Central memory CD8-positive, alpha-beta T cell (primary cell): ENCODE measurements around the gene MECR.
A peak's percentile ranks its signal among the peaks of the same experiment; 100 is the strongest.

Source experiments
- ATAC-seq: fragments of 150-1000 bp; cut with Tn5 transposase; replicated peaks from 2 replicates; pipeline ENCODE4 v1.10.0; 2022; ENCODE audit warnings: mild to moderate bottlenecking, moderate FRiP score, moderate number of reproducible peaks; ENCODE audit not compliant: poor library complexity, severe bottlenecking; ENCODE audit errors: extremely low read depth
- DNase-seq, 2 donors: peaks; one replicate each; pipeline ENCODE4 v3.0.0; 2021; ENCODE audit warnings: low spot score in 2 of 2
- H3K27ac Mint-ChIP-seq: one replicate; pipeline ENCODE4 v1.8.0; 2022; ENCODE audit warnings: low read depth, mild to moderate bottlenecking, moderate library complexity, mixed read lengths
- H3K27me3 Mint-ChIP-seq: one replicate; pipeline ENCODE4 v1.8.0; 2022; ENCODE audit warnings: mixed read lengths
- H3K36me3 Mint-ChIP-seq: one replicate; pipeline ENCODE4 v1.8.0; 2022; ENCODE audit warnings: mild to moderate bottlenecking, moderate library complexity, mixed read lengths; ENCODE audit not compliant: insufficient read depth
- H3K4me1 Mint-ChIP-seq: one replicate; pipeline ENCODE4 v1.8.0; 2022; ENCODE audit warnings: mixed read lengths
- H3K4me3 Mint-ChIP-seq: one replicate; pipeline ENCODE4 v1.8.0; 2022; ENCODE audit warnings: mild to moderate bottlenecking, moderate library complexity, mixed read lengths
- H3K9me3 Mint-ChIP-seq: one replicate; pipeline ENCODE4 v1.8.0; 2022; ENCODE audit warnings: mixed read lengths

Gene MECR

GRCh38 chr1:29202053-29202452 lies 28.7 kb downstream of the MECR start:
- Mint-ChIP-seq H3K36me3 (peaks cover 4% of the 10 kb centered on the region), H3K4me3 (no peak overlapping the region), H3K4me1 (no peaks in the 10 kb centered on the region), H3K27ac (no peak overlapping the region), H3K27me3 (no peaks in the 10 kb centered on the region), H3K9me3 (no peaks in the 10 kb centered on the region)
- ATAC-seq (no peak), DNase-seq (no peak)

- Mint-ChIP-seq H3K36me3 (peaks cover 4% of the 10 kb centered on the region), H3K27me3 (no peaks in the 10 kb centered on the region), H3K4me3 (no peak overlapping the region), H3K4me1 (no peaks in the 10 kb centered on the region), H3K9me3 (no peaks in the 10 kb centered on the region), H3K27ac (no peak overlapping the region)
- DNase-seq, result no peak
- no peak for ATAC-seq
These were observed 29.1 kb downstream of the MECR start for GRCh38 chr1:29201595-29202051.

GRCh38 chr1:29200906-29201594 lies 29.7 kb downstream of the MECR start:
- no peak overlapping the region for H3K4me3 Mint-ChIP-seq
- H3K9me3 Mint-ChIP-seq, result no peaks in the 10 kb centered on the region
- ATAC-seq (no peak), DNase-seq (no peak)
- H3K36me3 Mint-ChIP-seq, result peaks cover 4% of the 10 kb centered on the region
- no peak overlapping the region for H3K27ac Mint-ChIP-seq
- H3K4me1 Mint-ChIP-seq, result no peaks in the 10 kb centered on the region
- no peaks in the 10 kb centered on the region for H3K27me3 Mint-ChIP-seq

GRCh38 chr1:29197993-29198392 lies 32.7 kb downstream of the MECR start:
- Mint-ChIP-seq H3K27ac (no peak overlapping the region), H3K4me1 (no peaks in the 10 kb centered on the region), H3K9me3 (no peaks in the 10 kb centered on the region), H3K36me3 (peaks cover 4% of the 10 kb centered on the region), H3K4me3 (no peak overlapping the region), H3K27me3 (no peaks in the 10 kb centered on the region)
- DNase-seq (no peak), ATAC-seq (no peak)

GRCh38 chr1:29197590-29197924 lies 33.2 kb downstream of the MECR start:
- DNase-seq (no peak), ATAC-seq (peak; percentile 67)
- H3K36me3 Mint-ChIP-seq, result peaks cover 4% of the 10 kb centered on the region
- H3K27me3 Mint-ChIP-seq, result no peaks in the 10 kb centered on the region
- H3K4me3 Mint-ChIP-seq, result no peak overlapping the region
- no peaks in the 10 kb centered on the region for H3K4me1 Mint-ChIP-seq
- no peaks in the 10 kb centered on the region for H3K9me3 Mint-ChIP-seq
- no peak overlapping the region for H3K27ac Mint-ChIP-seq

- no peak for DNase-seq
- no peaks in the 10 kb centered on the region for H3K9me3 Mint-ChIP-seq
- H3K4me1 Mint-ChIP-seq, result no peaks in the 10 kb centered on the region
- ATAC-seq, result no peak
- no peak overlapping the region for H3K27ac Mint-ChIP-seq
- H3K4me3 Mint-ChIP-seq, result no peak overlapping the region
- no peaks in the 10 kb centered on the region for H3K27me3 Mint-ChIP-seq
- H3K36me3 Mint-ChIP-seq, result peaks cover 4% of the 10 kb centered on the region
These were observed 33.7 kb downstream of the MECR start for GRCh38 chr1:29196863-29197589.

GRCh38 chr1:29195881-29196291 lies 34.8 kb downstream of the MECR start:
- ATAC-seq (no peak), DNase-seq (no peak)
- H3K36me3 Mint-ChIP-seq, result peaks cover 4% of the 10 kb centered on the region
- H3K9me3 Mint-ChIP-seq, result no peaks in the 10 kb centered on the region
- H3K4me1 Mint-ChIP-seq, result no peaks in the 10 kb centered on the region
- no peaks in the 10 kb centered on the region for H3K27me3 Mint-ChIP-seq
- H3K27ac Mint-ChIP-seq, result no peak overlapping the region
- no peak overlapping the region for H3K4me3 Mint-ChIP-seq

GRCh38 chr1:29193879-29194455 lies 36.8 kb downstream of the MECR start:
- ATAC-seq (no peak), DNase-seq (no peak)
- Mint-ChIP-seq H3K27me3 (no peaks in the 10 kb centered on the region), H3K9me3 (no peaks in the 10 kb centered on the region), H3K36me3 (peaks cover 2% of the 10 kb centered on the region), H3K27ac (no peak overlapping the region), H3K4me1 (no peaks in the 10 kb centered on the region), H3K4me3 (no peak overlapping the region)

GRCh38 chr1:29190718-29191117 lies 40.0 kb downstream of the MECR start:
- no peak for DNase-seq
- H3K9me3 Mint-ChIP-seq, result no peaks in the 10 kb centered on the region
- H3K4me1 Mint-ChIP-seq, result no peaks in the 10 kb centered on the region

GRCh38 chr1:29186707-29187106 lies 44.0 kb downstream of the MECR start:
- peaks cover 4% of the 10 kb centered on the region for H3K36me3 Mint-ChIP-seq
- DNase-seq, result no peak
- peaks cover 6% of the 10 kb centered on the region for H3K4me1 Mint-ChIP-seq
- no peaks in the 10 kb centered on the region for H3K9me3 Mint-ChIP-seq
- H3K27ac Mint-ChIP-seq, result no peak overlapping the region
- no peak for ATAC-seq
- no peak overlapping the region for H3K4me3 Mint-ChIP-seq
- no peaks in the 10 kb centered on the region for H3K27me3 Mint-ChIP-seq

More at GRCh38 chr1:29190718-29191117, 40.0 kb downstream of the MECR start:
- H3K4me3 Mint-ChIP-seq, result no peak overlapping the region
- H3K36me3 Mint-ChIP-seq, result peaks cover 2% of the 10 kb centered on the region
- ATAC-seq, result no peak
- no peaks in the 10 kb centered on the region for H3K27me3 Mint-ChIP-seq
- no peak overlapping the region for H3K27ac Mint-ChIP-seq

- no peak overlapping the region for H3K27ac Mint-ChIP-seq
- ATAC-seq (no peak), DNase-seq (no peak)
- no peaks in the 10 kb centered on the region for H3K27me3 Mint-ChIP-seq
- peaks cover 6% of the 10 kb centered on the region for H3K4me1 Mint-ChIP-seq
- H3K9me3 Mint-ChIP-seq, result no peaks in the 10 kb centered on the region
- peaks cover 8% of the 10 kb centered on the region for H3K36me3 Mint-ChIP-seq
- H3K4me3 Mint-ChIP-seq, result no peak overlapping the region
These were observed 44.5 kb downstream of the MECR start for GRCh38 chr1:29186252-29186651.

- ATAC-seq, result no peak
- Mint-ChIP-seq H3K4me3 (peak overlapping the region; percentile 85), H3K36me3 (peaks cover 23% of the 10 kb centered on the region), H3K27me3 (no peaks in the 10 kb centered on the region), H3K9me3 (no peaks in the 10 kb centered on the region), H3K4me1 (peaks cover 32% of the 10 kb centered on the region), H3K27ac (no peak overlapping the region)
- no peak for DNase-seq
These were observed 47.4 kb downstream of the MECR start for GRCh38 chr1:29183287-29183686.
